Lung (tissue), 12 donors: ENCODE data around the gene PRDM16. TPM values are rescaled to one million over a fixed set of nuclear protein-coding genes. Genes with fewer than 3 reads are reported as not detected.

ENCODE experiments used
- ATAC-seq: fragments of 200-7000 bp; cut with Tn5 transposase; one replicate; pipeline ENCODE4 v1.9.1; 2020; ENCODE audit warnings: moderate number of reproducible peaks; ENCODE audit not compliant: insufficient read depth, low FRiP score
- DNase-seq, 3 donors: peaks; one replicate each; pipeline ENCODE4 v3.0.0-alpha.2; 2013 to 2017
- H3K27ac ChIP-seq, 2 donors: one replicate each; pipeline ENCODE4 v1.5.1; 2013; ENCODE audit warnings: mild to moderate bottlenecking in 2 of 2, moderate library complexity in 2 of 2, control low read depth in 1 of 2, inconsistent platforms in 1 of 2, low read depth in 1 of 2, low read length in 1 of 2
- H3K27me3 ChIP-seq, 3 donors: one replicate each; pipeline ENCODE4 v1.5.1; 2013; ENCODE audit warnings: low read length in 2 of 3; ENCODE audit not compliant: control insufficient read depth in 3 of 3, insufficient read depth in 3 of 3
- H3K36me3 ChIP-seq, 4 donors: one replicate each; pipeline ENCODE4 v1.5.1; 2013; ENCODE audit warnings: low read length in 4 of 4, mild to moderate bottlenecking in 1 of 4, moderate library complexity in 1 of 4; ENCODE audit not compliant: control insufficient read depth in 4 of 4, insufficient read depth in 4 of 4
- H3K4me1 ChIP-seq, 5 donors: one replicate each; pipeline ENCODE4 v1.5.1; 2013; ENCODE audit warnings: low read length in 5 of 5, mild to moderate bottlenecking in 2 of 5, moderate library complexity in 1 of 5; ENCODE audit not compliant: control insufficient read depth in 5 of 5, insufficient read depth in 5 of 5
- H3K4me3 ChIP-seq: one replicate; pipeline ENCODE4 v1.5.1; 2013; ENCODE audit warnings: mild to moderate bottlenecking, control low read depth, moderate library complexity
- H3K9ac ChIP-seq, 2 donors: one replicate each; pipeline ENCODE4 v1.5.1; 2013; ENCODE audit warnings: low read length in 2 of 2, control low read depth in 1 of 2; ENCODE audit not compliant: insufficient read depth in 1 of 2
- H3K9me3 ChIP-seq, 4 donors: one replicate each; pipeline ENCODE4 v1.5.1; 2013; ENCODE audit warnings: low read length in 3 of 4, mild to moderate bottlenecking in 1 of 4, moderate library complexity in 1 of 4; ENCODE audit not compliant: control insufficient read depth in 4 of 4, insufficient read depth in 3 of 4
- WGBS, 2 donors: extraction: QIAGEN DNeasy Blood & Tissue Kit; methylation state at CpG; one replicate each; pipeline ENCODE4 v1.1.7; 2013; 5-methylcytosine and 5-hydroxymethylcytosine counted together
- polyA plus RNA-seq, 2 donors: library from polyadenylated mRNA; stranded (reverse); fragments of 200-250 nt; gene quantifications; one replicate each; pipeline ENCODE4 v1.2.1, GENCODE V29; 2013
- total RNA-seq, 2 donors: library from RNA; depleted of rRNA in 1 of 2; stranded (reverse); fragments of >200 nt in 1 of 2; gene quantifications; one replicate each; pipeline ENCODE4 v1.2.1, GENCODE V29; 2014 to 2021
- TF ChIP-seq, protein P1 (sequence below): IDR thresholded peaks from 2 replicates; pipeline ENCODE4 v1.5.1; 2012; ENCODE audit warnings: mild to moderate bottlenecking; ENCODE audit errors: control extremely low read depth, extremely low read depth
- donor health status: control.
- donor health status: control.
- donor health status: Bipolar disorder and iron deficiency.
- donor health status: healthy.
- donor health status: DM: yes; HTN: yes; CAD: no.

Gene PRDM16
- total and polyA plus RNA-seq, 4 donors, result 2.4 to 36.5 (median 13.1) TPM

DNA sequence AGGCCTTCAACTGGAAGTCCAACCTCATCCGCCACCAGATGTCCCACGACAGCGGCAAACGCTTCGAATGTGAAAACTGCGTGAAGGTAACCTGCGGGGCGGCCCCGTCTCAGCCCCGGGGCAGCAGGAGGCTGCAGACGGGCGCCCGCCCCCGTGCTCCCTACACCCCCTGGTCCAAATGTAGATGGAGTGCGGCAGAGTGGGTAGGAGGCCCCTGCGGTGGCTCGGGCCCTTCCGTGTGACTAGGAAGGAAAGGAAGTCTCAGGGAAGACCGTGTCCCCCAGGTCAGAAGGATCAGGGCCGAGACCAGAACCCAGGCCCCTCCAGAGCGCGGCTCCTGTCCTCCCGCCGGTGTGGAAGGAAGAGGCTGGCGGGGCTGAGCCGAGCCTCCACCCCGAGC, 335.8 kb downstream of the PRDM16 start:
- 91 to 92% methylated on average over 27 of the region's 27 CpGs for WGBS, 2 donors
- H3K27me3 ChIP-seq, result peaks cover 0 to 11% (median 8%) of the 10 kb centered on the region in 3 donors

DNA sequence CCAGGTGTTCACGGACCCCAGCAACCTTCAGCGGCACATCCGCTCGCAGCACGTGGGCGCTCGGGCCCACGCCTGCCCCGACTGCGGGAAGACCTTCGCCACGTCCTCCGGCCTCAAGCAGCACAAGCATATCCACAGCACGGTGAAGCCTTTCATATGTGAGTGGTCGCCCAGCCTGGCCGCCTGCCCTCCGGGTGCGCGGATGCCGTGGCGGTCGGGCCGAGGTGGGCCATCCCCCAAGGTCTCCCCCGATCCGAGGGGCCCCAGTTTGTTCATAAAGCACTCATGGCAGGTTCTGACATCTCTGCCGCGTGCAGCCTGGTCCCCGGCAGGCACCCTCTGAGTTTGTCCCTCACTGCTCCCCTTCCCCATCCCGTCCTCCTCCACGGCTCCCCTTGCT, 336.5 kb downstream of the PRDM16 start:
- DNase-seq, result no peak
- Histone ChIP-seq H3K9me3 (peaks cover 0 to 7% (median under 1%) of the 10 kb centered on the region in 4 donors), H3K27me3 (peaks cover 0 to 13% (median 8%) of the 10 kb centered on the region in 3 donors), H3K4me1 (peaks cover 0 to 12% (median 3%) of the 10 kb centered on the region in 5 donors), H3K27ac (no peak overlapping the region), H3K9ac (no peak overlapping the region), H3K36me3 (peaks cover 0 to 2% (median 0%) of the 10 kb centered on the region in 4 donors), H3K4me3 (no peak overlapping the region)
- no peak for ATAC-seq
- TF ChIP-seq, protein P1, sequence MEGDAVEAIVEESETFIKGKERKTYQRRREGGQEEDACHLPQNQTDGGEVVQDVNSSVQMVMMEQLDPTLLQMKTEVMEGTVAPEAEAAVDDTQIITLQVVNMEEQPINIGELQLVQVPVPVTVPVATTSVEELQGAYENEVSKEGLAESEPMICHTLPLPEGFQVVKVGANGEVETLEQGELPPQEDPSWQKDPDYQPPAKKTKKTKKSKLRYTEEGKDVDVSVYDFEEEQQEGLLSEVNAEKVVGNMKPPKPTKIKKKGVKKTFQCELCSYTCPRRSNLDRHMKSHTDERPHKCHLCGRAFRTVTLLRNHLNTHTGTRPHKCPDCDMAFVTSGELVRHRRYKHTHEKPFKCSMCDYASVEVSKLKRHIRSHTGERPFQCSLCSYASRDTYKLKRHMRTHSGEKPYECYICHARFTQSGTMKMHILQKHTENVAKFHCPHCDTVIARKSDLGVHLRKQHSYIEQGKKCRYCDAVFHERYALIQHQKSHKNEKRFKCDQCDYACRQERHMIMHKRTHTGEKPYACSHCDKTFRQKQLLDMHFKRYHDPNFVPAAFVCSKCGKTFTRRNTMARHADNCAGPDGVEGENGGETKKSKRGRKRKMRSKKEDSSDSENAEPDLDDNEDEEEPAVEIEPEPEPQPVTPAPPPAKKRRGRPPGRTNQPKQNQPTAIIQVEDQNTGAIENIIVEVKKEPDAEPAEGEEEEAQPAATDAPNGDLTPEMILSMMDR, result no peak
- WGBS, 2 donors, result 92 to 93% methylated on average over 30 of the region's 30 CpGs

More for the DNA sequence above, 335.8 kb downstream of the PRDM16 start:
- Histone ChIP-seq H3K36me3 (peaks cover 0 to 2% (median 0%) of the 10 kb centered on the region in 4 donors), H3K27ac (no peak overlapping the region), H3K9ac (no peak overlapping the region), H3K4me3 (no peak overlapping the region), H3K9me3 (peaks cover 0 to 5% (median under 1%) of the 10 kb centered on the region in 4 donors), H3K4me1 (peaks cover 0 to 12% (median 3%) of the 10 kb centered on the region in 5 donors)
- DNase-seq (no peak), ATAC-seq (no peak)
- TF ChIP-seq, protein P1, result no peak

DNA sequence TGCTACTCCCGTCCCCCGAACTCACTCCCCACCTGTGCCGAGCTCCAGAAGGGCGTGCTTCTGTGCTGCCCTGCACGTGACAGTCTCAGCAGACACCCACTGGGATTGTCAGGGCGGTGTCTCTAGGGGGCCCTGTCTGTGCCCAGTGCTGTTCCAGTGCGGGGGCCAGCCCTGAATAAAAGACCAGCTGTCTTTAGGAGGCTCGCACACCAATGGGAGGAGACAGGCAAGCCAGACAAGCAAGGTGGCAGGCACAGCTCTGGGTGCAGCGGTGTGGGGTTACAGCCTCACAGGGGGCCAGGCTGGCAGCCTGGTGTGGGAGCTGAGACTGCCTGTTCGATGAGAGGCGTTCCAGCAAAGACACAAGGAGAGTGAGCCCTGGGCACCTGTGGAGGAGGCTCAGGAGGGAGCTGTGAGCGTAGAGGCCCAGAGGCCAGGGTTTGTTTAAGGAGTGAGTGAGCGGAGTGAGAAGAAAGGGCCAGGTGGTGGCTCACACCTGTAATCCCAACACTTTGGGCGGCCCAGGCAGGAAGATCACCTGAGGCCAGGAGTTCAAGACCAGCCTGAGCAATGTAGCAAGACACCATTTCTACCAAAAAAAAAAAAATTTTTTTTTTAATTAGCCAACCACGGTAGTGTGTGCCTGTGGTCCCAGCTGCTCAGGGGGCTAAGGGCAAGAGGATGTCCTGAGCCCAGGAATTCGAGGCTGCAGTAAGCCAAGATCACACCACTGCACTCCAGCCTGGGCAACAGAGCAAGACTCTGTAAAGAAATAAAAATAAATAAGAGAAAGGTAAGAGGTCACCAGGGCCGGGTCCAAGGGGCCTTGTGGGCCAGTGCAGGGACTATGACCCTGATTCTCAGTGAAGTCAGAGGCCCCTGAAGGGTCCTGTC, 337.2 kb downstream of the PRDM16 start:
- DNase-seq (no peak), ATAC-seq (no peak)
- H3K4me1 ChIP-seq, result peaks cover 0 to 12% (median 3%) of the 10 kb centered on the region in 5 donors
- no peak overlapping the region for H3K4me3 ChIP-seq
- H3K36me3 ChIP-seq, result peaks cover 0 to 2% (median 0%) of the 10 kb centered on the region in 4 donors
- H3K9me3 ChIP-seq, result peaks cover 0 to 7% (median under 1%) of the 10 kb centered on the region in 4 donors
- TF ChIP-seq, protein P1, result no peak
- H3K9ac ChIP-seq, result no peak overlapping the region
- H3K27ac ChIP-seq, result no peak overlapping the region
- peaks cover 0 to 17% (median 8%) of the 10 kb centered on the region in 3 donors for H3K27me3 ChIP-seq
- 84 to 87% methylated on average over 17 of the region's 17 CpGs for WGBS, 2 donors
